HG02870 (cell line): ENCODE measurements around the gene MEGF10.

Source experiments
- ATAC-seq: cut with Tn5 transposase; IDR thresholded peaks from one replicate; pipeline ENCODE4 v1.9.1; 2021; ENCODE audit warnings: mild to moderate bottlenecking, moderate library complexity; ENCODE audit not compliant: unreplicated experiment

MEGF10 gene

DNA sequence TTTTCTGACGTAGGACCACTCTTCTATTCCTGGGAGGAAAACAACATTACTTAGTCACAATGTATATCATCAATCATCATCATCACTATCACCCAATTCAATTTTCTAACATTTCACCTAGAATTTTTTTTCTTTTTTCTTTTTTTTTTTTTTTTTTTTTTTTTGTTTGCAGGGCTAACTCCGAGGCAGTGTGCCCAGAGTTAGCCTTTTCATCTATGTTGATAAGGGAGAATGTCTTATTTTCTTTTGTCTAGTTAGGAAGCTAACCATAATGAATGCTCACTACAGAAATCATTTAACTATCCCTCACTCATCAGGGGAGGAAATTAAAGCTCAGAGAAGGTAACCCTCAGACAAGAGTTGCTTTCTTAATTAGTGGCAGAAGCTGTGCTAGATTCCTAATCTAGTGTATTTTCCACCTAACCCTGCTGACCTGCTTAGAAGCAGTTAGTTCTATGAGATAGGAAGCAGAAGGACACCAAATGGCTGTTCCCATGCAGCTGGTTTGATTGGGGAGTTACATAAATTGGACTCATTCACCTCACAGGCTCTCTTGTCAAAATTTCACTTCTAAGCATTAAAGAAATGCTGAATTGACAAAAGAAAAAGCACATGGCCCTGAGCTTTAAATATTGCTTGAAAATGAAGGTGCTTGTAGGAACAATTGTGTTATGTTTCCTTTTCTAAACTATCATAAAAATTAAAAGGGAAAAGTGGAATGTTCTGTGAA is 218.2 kb downstream of the MEGF10 start:
- no peak for ATAC-seq
